GM12864 (cell line): ENCODE data around the gene IFI27.

Source experiments
- DNase-seq: peaks from one replicate; pipeline ENCODE4 v3.0.0-alpha.2; 2011; ENCODE audit warnings: low read depth
- H3K4me3 ChIP-seq: 2 replicates; pipeline ENCODE4 v1.5.1; 2011; ENCODE audit warnings: mild to moderate bottlenecking, low read depth, low read length, control low read depth
- TF ChIP-seq, protein P1 (sequence below): IDR thresholded peaks from 2 replicates; pipeline ENCODE4 v1.5.1; 2011; ENCODE audit warnings: low read depth, mild to moderate bottlenecking, moderate library complexity, low read length, control low read depth, inconsistent platforms; ENCODE audit errors: missing control alignments

Gene IFI27

DNA sequence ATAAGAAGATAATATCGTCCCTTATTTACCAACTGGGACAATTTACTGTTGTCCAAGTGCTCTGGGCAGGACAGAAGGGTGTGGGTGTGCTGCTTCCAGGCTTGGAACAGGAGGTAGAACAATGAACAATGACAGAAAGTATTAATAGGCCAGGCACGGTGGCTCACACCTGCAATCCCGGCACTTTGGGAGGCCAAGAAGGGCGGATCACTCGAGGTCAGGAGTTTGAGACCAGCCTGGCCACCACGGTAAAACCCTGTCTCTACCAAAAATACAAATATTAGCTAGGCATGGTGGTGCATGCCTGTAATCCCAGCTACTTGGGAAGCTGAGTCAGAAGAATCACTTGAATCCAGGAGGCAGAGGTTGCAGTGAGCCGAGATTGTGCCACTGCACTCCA lies 2.5 kb downstream of the IFI27 start:
- TF ChIP-seq, protein P1, sequence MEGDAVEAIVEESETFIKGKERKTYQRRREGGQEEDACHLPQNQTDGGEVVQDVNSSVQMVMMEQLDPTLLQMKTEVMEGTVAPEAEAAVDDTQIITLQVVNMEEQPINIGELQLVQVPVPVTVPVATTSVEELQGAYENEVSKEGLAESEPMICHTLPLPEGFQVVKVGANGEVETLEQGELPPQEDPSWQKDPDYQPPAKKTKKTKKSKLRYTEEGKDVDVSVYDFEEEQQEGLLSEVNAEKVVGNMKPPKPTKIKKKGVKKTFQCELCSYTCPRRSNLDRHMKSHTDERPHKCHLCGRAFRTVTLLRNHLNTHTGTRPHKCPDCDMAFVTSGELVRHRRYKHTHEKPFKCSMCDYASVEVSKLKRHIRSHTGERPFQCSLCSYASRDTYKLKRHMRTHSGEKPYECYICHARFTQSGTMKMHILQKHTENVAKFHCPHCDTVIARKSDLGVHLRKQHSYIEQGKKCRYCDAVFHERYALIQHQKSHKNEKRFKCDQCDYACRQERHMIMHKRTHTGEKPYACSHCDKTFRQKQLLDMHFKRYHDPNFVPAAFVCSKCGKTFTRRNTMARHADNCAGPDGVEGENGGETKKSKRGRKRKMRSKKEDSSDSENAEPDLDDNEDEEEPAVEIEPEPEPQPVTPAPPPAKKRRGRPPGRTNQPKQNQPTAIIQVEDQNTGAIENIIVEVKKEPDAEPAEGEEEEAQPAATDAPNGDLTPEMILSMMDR, result no peak
- no peak for DNase-seq
- H3K4me3 ChIP-seq, result no peak overlapping the region

DNA sequence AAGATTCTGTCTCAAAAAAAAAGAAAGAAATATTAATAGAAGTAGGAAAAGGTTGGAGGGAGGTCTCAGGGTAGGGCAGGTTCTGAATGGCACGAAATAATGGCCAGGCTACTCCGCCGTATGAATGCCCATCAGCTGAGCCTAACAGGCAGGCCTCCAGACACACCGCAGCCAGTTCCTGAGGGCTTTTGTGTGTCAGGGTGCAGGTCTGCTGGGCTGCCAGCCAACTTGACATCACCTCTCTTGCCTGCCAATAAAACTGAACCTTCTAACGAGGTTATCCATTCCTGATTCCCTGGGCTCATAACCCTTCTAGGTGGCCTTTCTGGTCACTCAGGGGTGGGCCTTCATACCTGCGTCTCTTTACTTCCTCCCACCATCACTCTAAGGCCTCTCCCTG lies 3.0 kb downstream of the IFI27 start:
- TF ChIP-seq, protein P1, result no peak
- no peak overlapping the region for H3K4me3 ChIP-seq
- no peak for DNase-seq

DNA sequence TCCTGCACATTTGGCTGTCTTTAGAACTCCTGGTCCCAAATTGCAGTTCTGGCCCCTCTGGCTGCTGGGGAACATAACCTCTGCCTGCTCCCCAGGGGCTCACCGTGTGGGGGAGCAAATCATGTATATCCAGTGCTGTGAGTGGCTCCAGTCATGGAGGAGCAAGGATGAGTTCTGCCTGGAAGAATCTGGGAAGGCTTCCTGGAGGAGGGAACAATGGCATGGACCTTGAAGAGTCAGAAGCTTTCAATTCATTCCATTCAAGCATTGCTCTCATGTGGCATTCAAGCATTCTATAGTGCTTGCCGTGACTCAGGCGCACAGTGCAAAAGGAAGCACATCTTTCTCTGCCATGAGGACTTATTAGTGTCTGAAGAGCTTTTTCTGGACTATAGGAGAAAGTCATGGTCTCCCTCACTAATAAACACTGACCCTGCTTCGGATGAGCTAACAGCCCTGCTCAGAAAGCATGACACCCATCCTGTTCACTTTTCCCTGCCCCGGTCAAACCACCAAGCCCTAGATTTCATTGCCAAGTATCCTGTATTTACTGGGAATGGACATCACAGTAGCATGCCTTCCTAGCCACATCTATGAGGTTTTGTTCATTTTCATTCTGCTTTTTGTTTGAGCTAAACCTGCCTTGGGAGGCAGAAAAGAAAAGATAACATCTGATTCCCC lies 3.5 kb downstream of the IFI27 start:
- TF ChIP-seq, protein P1, result no peak
- no peak overlapping the region for H3K4me3 ChIP-seq
- DNase-seq, result no peak

DNA sequence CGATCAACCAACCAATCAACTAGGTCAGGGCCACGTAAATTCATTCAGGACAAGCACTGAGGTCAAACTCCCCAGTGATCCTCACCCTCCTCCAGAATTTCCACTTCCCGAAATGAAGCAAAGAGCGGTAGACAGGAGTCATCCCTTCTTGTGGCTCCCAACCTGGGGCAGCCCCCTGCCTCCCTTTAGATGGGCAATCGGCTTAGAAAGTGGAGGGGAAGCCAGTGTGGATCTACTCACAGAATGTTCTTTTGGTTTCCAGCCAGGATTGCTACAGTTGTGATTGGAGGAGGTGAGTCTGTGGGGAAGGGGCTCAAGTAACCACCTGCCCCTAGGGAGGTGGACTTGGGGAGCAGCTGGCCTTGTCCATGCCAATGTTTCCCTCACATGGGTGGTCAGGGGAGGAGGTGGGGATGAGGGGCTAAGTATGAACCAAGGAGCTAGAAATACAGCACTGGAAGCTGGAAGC lies 4.1 kb downstream of the IFI27 start:
- H3K4me3 ChIP-seq, result no peak overlapping the region
- DNase-seq, result no peak
- TF ChIP-seq, protein P1, result no peak

GRCh38 chr14:94115058-94115591 lies 4.6 kb downstream of the IFI27 start:
- no peak for DNase-seq
- TF ChIP-seq, protein P1, result no peak
- H3K4me3 ChIP-seq, result no peak overlapping the region

GRCh38 chr14:94115631-94116030 lies 5.1 kb downstream of the IFI27 start:
- no peak for DNase-seq
- no peak overlapping the region for H3K4me3 ChIP-seq
- TF ChIP-seq, protein P1, result no peak

DNA sequence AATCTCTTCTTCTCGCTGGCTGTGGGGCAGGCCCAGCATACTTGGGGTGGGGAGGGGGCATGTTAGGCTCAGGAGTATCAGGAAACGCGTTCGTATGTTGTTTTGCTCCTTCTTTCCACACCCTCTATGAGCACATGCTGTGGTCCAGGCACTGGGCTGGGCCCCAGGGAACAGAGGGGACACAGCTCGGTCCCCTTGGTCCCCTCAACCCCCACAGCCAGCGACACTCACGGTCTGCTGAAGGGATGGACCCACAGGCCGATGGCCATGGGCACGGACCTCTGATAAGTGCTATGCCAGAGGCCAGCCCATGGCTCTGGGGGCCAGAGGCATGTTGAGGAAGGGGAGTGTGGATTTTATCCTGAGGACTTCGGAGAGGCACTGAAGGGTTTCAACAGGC lies 6.2 kb downstream of the IFI27 start:
- TF ChIP-seq, protein P1, result no peak
- no peak overlapping the region for H3K4me3 ChIP-seq
- DNase-seq, result no peak
